GM12891 (cell line): ENCODE measurements around the gene PPP4R3A.

ENCODE experiments used
- POLR2A ChIP-seq: IDR thresholded peaks from 2 replicates; pipeline ENCODE4 v1.6.1; 2011; ENCODE audit warnings: low read depth, low read length, control low read depth
- POLR2AphosphoS5 ChIP-seq: IDR thresholded peaks from 2 replicates; pipeline ENCODE4 v1.6.1; 2011; ENCODE audit warnings: low read depth, low read length, control low read depth
- POU2F2 ChIP-seq: IDR thresholded peaks from 2 replicates; pipeline ENCODE4 v1.6.1; 2011; ENCODE audit warnings: low read depth, mild to moderate bottlenecking, control low read depth, low read length, moderate library complexity
- SPI1 ChIP-seq: IDR thresholded peaks from 2 replicates; pipeline ENCODE4 v1.6.1; 2011; ENCODE audit warnings: low read depth, low read length, control low read depth
- TAF1 ChIP-seq: IDR thresholded peaks from 2 replicates; pipeline ENCODE4 v1.6.1; 2011; ENCODE audit warnings: low read depth, low read length, control low read depth

GRCh38 chr14:91545204-91545603 lies 35.1 kb upstream of the PPP4R3A start:
- no peak for TF ChIP-seq POLR2AphosphoS5
- no peak for TF ChIP-seq POLR2A
- no peak for TF ChIP-seq SPI1
- no peak for TF ChIP-seq TAF1
- TF ChIP-seq POU2F2, result no peak
